Type B pancreatic cell (in vitro differentiated cells): ENCODE data around the gene CENPO. TPM values are rescaled to one million over a fixed set of nuclear protein-coding genes. Genes with fewer than 3 reads are reported as not detected.
A peak's percentile ranks its signal among the peaks of the same experiment; 100 is the strongest.

Experiments
- DNase-seq: peaks from one replicate; pipeline ENCODE4 v3.0.0; 2021; ENCODE audit warnings: mixed read lengths; ENCODE audit not compliant: unreplicated experiment; ENCODE audit errors: extremely low spot score
- H3K27ac Mint-ChIP-seq: 2 replicates; pipeline ENCODE4 v1.8.0; 2021; ENCODE audit warnings: mild to moderate bottlenecking, mixed read lengths
- H3K27me3 Mint-ChIP-seq: 2 replicates; pipeline ENCODE4 v1.8.0; 2021; ENCODE audit warnings: mixed read lengths
- H3K36me3 Mint-ChIP-seq: 2 replicates; pipeline ENCODE4 v1.8.0; 2021; ENCODE audit warnings: mixed read lengths
- H3K4me1 Mint-ChIP-seq: one replicate; pipeline ENCODE4 v1.8.0; 2021; ENCODE audit warnings: mixed read lengths; ENCODE audit not compliant: unreplicated experiment
- H3K4me3 Mint-ChIP-seq: 2 replicates; pipeline ENCODE4 v1.8.0; 2021; ENCODE audit warnings: mild to moderate bottlenecking, mixed read lengths
- H3K9me3 Mint-ChIP-seq: 2 replicates; pipeline ENCODE4 v1.8.0; 2021; ENCODE audit warnings: mixed read lengths
- total RNA-seq: library from RNA; stranded (reverse); gene quantifications from 2 replicates; pipeline ENCODE4 v1.2.1, GENCODE V29; 2021; ENCODE audit warnings: low replicate concordance
- TF ChIP-seq, protein P1 (sequence below): fragments of 200-600 bp; sonication (generic); conservative IDR thresholded peaks from 2 replicates; pipeline ENCODE4 v1.5.0; 2021; ENCODE audit warnings: antibody characterized with exemption, mild to moderate bottlenecking

CENPO gene
- total RNA-seq, 1 donor from 2014 or later: 39.7 TPM

GRCh38 chr2:24819442-24820174 is 26.4 kb downstream of the CENPO start:
- peaks cover 26% of the 10 kb centered on the region for H3K36me3 Mint-ChIP-seq
- H3K27me3 Mint-ChIP-seq: no peaks in the 10 kb centered on the region
- TF ChIP-seq, protein P1, sequence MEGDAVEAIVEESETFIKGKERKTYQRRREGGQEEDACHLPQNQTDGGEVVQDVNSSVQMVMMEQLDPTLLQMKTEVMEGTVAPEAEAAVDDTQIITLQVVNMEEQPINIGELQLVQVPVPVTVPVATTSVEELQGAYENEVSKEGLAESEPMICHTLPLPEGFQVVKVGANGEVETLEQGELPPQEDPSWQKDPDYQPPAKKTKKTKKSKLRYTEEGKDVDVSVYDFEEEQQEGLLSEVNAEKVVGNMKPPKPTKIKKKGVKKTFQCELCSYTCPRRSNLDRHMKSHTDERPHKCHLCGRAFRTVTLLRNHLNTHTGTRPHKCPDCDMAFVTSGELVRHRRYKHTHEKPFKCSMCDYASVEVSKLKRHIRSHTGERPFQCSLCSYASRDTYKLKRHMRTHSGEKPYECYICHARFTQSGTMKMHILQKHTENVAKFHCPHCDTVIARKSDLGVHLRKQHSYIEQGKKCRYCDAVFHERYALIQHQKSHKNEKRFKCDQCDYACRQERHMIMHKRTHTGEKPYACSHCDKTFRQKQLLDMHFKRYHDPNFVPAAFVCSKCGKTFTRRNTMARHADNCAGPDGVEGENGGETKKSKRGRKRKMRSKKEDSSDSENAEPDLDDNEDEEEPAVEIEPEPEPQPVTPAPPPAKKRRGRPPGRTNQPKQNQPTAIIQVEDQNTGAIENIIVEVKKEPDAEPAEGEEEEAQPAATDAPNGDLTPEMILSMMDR: no peak
- H3K4me3 Mint-ChIP-seq: no peak overlapping the region
- DNase-seq: peak; percentile 59
- no peak overlapping the region for H3K27ac Mint-ChIP-seq
- H3K4me1 Mint-ChIP-seq: no peaks in the 10 kb centered on the region
- no peaks in the 10 kb centered on the region for H3K9me3 Mint-ChIP-seq

- DNase-seq: peak; percentile 47
- H3K4me1 Mint-ChIP-seq: no peaks in the 10 kb centered on the region
- H3K27ac Mint-ChIP-seq: no peak overlapping the region
- no peak overlapping the region for H3K4me3 Mint-ChIP-seq
- H3K36me3 Mint-ChIP-seq: peaks cover 26% of the 10 kb centered on the region
- H3K9me3 Mint-ChIP-seq: no peaks in the 10 kb centered on the region
- no peaks in the 10 kb centered on the region for H3K27me3 Mint-ChIP-seq
- TF ChIP-seq, protein P1: no peak
Observed at GRCh38 chr2:24820175-24820513, 26.9 kb downstream of the CENPO start.

- TF ChIP-seq, protein P1: no peak
- H3K27me3 Mint-ChIP-seq: no peaks in the 10 kb centered on the region
- no peak overlapping the region for H3K4me3 Mint-ChIP-seq
- H3K4me1 Mint-ChIP-seq: no peaks in the 10 kb centered on the region
- peak; percentile 39 for DNase-seq
- H3K27ac Mint-ChIP-seq: no peak overlapping the region
- H3K36me3 Mint-ChIP-seq: peaks cover 23% of the 10 kb centered on the region
- no peaks in the 10 kb centered on the region for H3K9me3 Mint-ChIP-seq
Observed at GRCh38 chr2:24820598-24821432, 27.6 kb downstream of the CENPO start.

- Mint-ChIP-seq H3K27ac (no peak overlapping the region), H3K27me3 (no peaks in the 10 kb centered on the region), H3K36me3 (peaks cover 19% of the 10 kb centered on the region), H3K4me3 (no peak overlapping the region), H3K9me3 (no peaks in the 10 kb centered on the region), H3K4me1 (no peaks in the 10 kb centered on the region)
- DNase-seq: peak; percentile 66
- TF ChIP-seq, protein P1: no peak
Observed at GRCh38 chr2:24821433-24821891, 28.2 kb downstream of the CENPO start.

DNA sequence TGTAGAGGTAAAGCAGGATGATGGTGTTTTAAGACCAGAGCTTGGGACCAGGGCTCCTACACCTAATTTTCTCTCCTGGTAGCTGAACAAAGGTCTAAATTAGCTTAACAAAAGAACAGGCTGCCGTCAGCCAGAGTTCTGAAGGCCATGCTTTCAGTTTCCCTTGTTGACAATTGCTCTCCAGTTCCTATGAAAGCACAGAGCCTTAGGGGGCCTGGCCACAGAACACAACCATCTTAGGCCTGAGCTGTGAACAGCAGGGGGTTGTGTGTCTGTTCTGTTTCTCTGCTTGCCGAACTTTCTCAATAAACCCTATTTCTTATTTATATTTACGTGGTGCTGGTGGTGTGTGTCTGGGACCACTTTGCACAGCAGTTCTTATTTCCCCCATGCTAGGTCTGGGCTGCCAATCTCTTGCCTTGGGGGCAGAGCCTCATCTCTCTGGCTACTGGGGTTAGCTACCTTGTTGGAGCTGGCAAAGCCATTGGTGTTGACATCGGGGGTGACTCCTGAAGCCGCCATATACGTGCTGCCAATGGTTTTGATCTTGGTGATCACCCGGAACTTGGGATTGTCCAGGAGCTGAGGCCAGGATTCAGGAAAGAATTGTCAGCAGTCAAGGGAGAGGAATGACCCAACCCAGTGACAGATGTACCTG is 29.0 kb downstream of the CENPO start:
- Mint-ChIP-seq H3K4me3 (no peak overlapping the region), H3K4me1 (no peaks in the 10 kb centered on the region), H3K36me3 (peaks cover 17% of the 10 kb centered on the region), H3K27ac (peak overlapping the region; percentile 39), H3K27me3 (no peaks in the 10 kb centered on the region), H3K9me3 (no peaks in the 10 kb centered on the region)
- peak; percentile 29 for DNase-seq
- TF ChIP-seq, protein P1: no peak
